UCSD-AML1 (cell line): Measurements from ENCODE around the gene MECP2.

Source experiments
- DNase-seq: peaks from one replicate; lab custom pipeline; 2025; ENCODE audit not compliant: unreplicated experiment; lab: John Stamatoyannopoulos, UW

Gene MECP2

GRCh38 chrX:154039577-154039976, 57.9 kb downstream of the MECP2 start:
- no peak for DNase-seq

DNA sequence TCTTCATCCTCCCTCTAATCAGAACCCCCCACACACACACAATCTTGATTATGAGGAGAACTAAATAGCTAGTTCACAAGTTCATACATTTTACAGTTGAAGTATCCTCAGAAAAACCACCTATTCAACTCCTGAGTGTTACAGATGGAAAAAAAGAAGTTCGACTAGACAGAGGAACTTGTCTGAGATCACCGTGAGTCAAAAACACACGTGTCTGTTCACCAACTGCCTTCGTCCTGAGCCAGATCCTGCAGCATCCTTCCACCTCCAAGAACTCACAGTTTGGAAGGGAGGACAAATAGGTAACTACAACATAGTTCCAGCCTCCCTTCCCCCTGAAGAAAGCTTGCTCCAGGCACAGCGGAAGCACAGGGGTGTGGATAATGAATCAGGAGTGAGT, 58.9 kb downstream of the MECP2 start:
- no peak for DNase-seq

DNA sequence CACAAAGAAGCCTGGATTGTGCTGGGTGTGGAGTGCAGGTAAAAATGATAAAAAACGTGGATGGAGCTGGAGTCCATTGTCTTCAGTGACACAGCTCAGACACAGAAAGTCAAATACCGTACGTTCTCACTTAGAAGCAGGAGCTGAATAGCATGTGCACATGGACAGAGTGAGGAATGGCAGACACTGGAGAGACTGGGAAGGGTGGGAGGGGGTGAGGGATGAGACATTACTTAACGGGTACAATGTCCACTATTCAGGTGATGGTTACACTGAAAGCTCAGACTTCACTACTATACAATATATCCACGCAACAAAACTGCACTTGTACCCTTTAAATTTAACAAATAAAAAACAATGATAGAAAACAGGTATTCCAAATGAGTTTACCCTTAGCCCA, 59.8 kb downstream of the MECP2 start:
- DNase-seq = no peak

DNA sequence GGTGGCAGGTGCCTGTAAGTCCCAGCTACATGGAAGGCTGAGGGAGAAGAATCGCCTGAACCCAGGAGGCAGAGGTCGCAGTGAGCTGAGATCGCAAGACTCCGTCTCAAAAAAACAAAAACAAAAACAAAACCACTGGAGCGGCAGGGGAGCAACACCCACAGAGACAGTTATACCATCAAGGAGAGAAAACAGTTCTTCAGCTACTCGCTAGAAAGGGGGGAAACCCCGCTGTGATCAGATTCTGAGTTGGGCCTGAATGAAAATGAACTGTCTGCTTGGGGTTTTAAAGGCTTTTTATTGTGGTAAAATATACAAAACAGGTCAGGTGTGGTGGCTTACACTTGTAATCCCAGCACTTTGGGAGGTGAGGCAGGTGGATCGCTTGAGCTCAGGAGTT, 61.0 kb downstream of the MECP2 start:
- DNase-seq = no peak

- DNase-seq = no peak
Observed at GRCh38 chrX:154033848-154034247, 63.7 kb downstream of the MECP2 start.

GRCh38 chrX:154032653-154033052, 64.9 kb downstream of the MECP2 start:
- DNase-seq = no peak

GRCh38 chrX:154032160-154032559, 65.4 kb downstream of the MECP2 start:
- no peak for DNase-seq

DNA sequence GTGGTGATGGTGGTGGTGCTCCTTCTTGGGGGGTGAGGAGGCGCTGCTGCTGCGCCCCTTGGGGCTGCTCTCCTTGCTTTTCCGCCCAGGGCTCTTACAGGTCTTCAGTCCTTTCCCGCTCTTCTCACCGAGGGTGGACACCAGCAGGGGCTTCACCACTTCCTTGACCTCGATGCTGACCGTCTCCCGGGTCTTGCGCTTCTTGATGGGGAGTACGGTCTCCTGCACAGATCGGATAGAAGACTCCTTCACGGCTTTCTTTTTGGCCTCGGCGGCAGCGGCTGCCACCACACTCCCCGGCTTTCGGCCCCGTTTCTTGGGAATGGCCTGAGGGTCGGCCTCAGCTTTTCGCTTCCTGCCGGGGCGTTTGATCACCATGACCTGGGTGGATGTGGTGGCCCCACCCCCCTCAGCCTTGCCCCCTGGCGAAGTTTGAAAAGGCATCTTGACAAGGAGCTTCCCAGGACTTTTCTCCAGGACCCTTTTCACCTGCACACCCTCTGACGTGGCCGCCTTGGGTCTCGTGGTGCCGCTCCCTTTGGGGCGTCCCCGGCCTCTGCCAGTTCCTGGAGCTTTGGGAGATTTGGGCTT, 66.7 kb downstream of the MECP2 start:
- no peak for DNase-seq

DNA sequence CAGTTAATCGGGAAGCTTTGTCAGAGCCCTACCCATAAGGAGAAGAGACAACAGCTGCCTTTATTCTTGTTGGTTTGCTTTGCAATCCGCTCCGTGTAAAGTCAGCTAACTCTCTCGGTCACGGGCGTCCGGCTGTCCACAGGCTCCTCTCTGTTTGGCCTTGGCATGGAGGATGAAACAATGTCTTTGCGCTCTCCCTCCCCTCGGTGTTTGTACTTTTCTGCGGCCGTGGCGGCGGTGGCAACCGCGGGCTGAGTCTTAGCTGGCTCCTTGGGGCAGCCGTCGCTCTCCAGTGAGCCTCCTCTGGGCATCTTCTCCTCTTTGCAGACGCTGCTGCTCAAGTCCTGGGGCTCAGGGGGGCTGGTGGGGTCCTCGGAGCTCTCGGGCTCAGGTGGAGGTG, 67.3 kb downstream of the MECP2 start:
- no peak for DNase-seq

- DNase-seq = no peak
Observed at GRCh38 chrX:154029439-154029838, 68.1 kb downstream of the MECP2 start.

GRCh38 chrX:154028502-154029184, 68.9 kb downstream of the MECP2 start:
- DNase-seq = no peak

DNA sequence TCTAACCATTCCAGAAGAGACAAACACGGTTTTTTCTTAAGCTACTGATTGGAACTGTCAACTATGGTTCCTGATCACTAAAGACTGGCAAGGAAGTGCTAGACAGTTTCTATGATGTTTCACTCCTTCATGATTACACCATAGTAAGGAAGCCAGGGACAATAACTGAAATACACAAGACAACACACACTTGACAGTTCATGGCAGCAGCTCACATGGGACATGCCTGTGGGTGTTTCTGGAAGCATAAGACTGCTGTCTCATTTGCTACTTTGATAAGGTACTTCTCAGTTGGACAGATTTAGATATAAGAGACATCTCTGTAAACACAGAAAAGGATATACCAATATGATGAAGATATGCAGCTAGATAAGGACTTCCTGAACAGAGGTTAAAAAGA, 69.5 kb downstream of the MECP2 start:
- no peak for DNase-seq

GRCh38 chrX:154027022-154027402, 70.5 kb downstream of the MECP2 start:
- no peak for DNase-seq

GRCh38 chrX:154026136-154027021, 71.1 kb downstream of the MECP2 start:
- no peak for DNase-seq

GRCh38 chrX:154025230-154025629, 72.3 kb downstream of the MECP2 start:
- no peak for DNase-seq

DNA sequence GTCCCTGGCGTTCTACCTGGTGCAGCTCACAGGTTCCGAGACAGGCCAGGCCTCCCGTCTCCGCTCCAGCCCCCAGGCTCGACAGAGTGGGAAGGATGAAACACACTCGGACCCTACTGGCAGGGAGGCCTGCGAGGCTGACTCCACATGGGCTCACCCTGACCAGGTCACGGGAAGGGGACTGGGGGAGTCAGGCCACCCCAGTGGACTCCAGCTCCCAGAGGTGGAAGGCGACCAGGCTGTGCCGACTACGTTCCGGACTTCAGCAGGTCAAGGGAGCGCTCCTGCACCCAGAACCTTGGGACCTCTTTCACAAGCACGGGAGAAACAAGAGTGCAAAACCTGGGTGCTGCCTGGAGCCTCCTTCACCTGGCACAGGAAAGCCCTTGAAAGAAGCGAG, 73.2 kb downstream of the MECP2 start:
- no peak for DNase-seq

DNA sequence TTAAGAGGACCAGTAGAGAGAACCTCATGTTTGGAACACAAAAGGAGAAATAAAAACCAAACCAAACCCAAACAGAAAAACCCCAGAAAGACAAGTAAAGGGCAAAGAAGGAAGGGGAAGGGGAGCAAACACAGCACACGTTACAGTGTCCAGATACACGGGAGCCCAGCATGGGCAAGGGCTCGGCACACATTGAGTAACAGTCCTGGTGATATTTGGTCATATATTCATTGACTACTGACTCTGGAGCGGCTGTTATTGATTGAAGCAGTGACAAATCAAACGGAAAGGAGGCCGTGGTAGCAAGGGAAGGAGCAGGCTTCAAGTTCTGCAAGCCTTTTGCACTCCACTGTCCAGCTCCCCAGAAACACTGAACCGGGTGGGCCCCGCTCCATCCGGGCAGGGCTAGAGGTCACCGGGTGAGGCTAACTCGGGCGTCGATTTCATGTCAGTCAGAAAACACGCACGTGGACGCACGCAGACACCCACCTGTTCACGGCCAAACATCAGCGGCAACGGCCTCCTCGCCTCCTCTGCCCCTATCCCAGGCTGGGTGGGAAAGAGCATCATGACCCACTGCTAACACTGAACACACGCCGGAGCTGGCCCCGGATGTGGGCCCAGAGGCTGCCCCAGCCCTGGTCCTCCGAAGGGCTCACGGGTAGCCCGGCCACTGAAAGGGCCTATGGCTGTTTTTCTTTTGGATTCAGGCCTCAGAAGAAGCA, 74.1 kb downstream of the MECP2 start:
- DNase-seq = no peak

GRCh38 chrX:154022108-154022507, 75.4 kb downstream of the MECP2 start:
- no peak for DNase-seq

- no peak for DNase-seq
Observed at GRCh38 chrX:154021131-154021611, 76.3 kb downstream of the MECP2 start.

DNA sequence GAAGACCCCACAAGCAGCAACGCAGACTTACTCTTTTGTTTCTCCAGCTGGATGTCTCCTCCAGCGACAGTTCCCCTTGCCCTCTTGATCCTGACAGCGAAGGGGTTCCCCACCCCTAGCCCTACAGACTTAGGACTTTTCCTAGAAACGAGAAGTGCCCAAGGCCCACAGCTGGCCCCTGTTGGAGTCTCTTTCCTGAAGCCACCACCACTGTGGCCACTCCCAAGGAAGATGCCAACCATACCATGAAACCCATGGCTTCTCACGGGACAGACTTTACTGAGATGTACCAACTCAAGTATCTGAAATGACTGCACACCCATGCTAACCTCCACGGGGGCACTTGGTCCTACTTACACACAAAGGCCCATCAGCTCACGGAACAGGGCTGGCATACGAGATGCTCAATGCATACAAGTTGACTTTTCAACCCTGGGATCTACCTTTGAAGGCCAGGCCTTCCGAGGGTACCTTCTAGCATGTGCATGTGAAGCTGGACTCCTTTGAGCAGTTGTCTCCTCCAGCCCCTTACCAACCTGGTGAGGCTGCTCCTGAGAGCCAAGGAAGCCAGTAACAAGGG, 76.9 kb downstream of the MECP2 start:
- DNase-seq = peak; percentile 61
